Measurements from ENCODE around the gene CCNL2.

DNA sequence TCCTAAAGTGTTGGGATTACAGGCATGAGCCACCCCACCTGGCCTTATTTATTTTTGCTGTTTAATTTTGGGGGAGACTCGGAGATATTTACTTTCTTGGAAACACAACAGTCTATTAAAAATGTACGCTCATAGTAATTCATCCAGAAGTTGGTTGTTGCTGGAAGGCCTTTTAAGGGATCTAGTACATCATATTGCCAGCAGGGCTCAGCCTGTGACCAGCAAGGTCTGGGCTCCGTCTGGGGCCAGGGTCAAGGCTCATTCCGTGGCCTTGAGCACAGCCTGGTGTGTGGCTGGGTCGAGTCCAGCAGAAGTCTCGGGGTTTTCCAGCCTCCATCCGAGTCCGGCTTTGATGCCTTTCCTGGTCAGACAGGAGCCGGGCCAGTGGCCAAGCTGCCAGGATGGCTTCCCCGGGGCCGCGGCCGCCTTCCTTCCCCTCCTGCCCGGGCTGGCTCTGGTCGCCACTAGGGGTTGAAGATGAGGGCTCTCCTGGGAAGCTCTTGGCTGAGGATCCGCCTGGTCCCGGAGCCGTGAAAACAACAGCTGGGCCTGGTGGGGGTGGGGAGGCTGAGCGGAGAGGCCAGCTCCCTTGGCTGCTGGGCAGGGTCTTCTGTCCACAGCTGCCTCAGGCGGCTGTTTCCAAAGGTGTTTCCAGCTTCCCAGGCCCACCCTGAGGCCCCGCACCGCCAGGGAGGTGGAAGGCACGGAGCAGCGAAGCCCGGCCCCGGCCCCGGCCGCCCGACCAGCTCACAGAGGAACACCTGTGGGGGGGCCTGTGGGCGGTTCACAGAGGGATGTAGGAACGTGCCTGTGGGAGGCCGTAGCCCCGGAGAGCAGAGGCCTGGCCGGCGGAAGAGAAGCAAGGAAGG, 31.2 kb upstream of the CCNL2 start:
- TF ChIP-seq SP2 (tag by site-specific recombination; IDR thresholded peaks at IDR 0.05) (no peak), GLIS2 (tag by site-specific recombination; IDR thresholded peaks at IDR 0.05) (no peak), ZFP3 (tag by site-specific recombination; IDR thresholded peaks at IDR 0.05; ENCODE audit: low read depth) (no peak), CTCF (tag by site-specific recombination; IDR thresholded peaks at IDR 0.05) (no peak), MEIS1 (CRISPR knock-in tag; IDR thresholded peaks at IDR 0.05; ENCODE audit: borderline replicate concordance) (no peak), ZFP41 (tag by site-specific recombination; IDR thresholded peaks at IDR 0.05; ENCODE audit: borderline replicate concordance) (no peak), ZNF561 (tag by site-specific recombination; IDR thresholded peaks at IDR 0.05; ENCODE audit: borderline replicate concordance) (no peak), REST (tag by site-specific recombination; IDR thresholded peaks at IDR 0.05) (no peak), OVOL3 (tag by site-specific recombination; IDR thresholded peaks at IDR 0.05) (no peak), ZNF274 (IDR thresholded peaks at IDR 0.05; ENCODE audit: low read length) (no peak), ZNF274 (tag by site-specific recombination; IDR thresholded peaks at IDR 0.05; ENCODE audit: borderline replicate concordance) (no peak), ZNF18 (tag by site-specific recombination; IDR thresholded peaks at IDR 0.05) (no peak), ZNF488 (tag by site-specific recombination; IDR thresholded peaks at IDR 0.05) (no peak), ZNF660 (tag by site-specific recombination; IDR thresholded peaks at IDR 0.05) (no peak)
- TF ChIP-seq, protein P1, sequence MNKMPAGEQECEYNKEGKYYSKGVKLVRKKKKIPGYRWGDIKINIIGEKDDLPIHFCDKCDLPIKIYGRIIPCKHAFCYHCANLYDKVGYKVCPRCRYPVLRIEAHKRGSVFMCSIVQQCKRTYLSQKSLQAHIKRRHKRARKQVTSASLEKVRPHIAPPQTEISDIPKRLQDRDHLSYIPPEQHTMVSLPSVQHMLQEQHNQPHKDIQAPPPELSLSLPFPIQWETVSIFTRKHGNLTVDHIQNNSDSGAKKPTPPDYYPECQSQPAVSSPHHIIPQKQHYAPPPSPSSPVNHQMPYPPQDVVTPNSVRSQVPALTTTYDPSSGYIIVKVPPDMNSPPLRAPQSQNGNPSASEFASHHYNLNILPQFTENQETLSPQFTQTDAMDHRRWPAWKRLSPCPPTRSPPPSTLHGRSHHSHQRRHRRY (tag by site-specific recombination; IDR thresholded peaks at IDR 0.05) = no peak
